ENCODE results near the gene DOCK2. TPM values are rescaled to one million over a fixed set of nuclear protein-coding genes. Genes with fewer than 3 reads are reported as not detected.

The DOCK2 gene
- total and polyA plus RNA-seq, 2 donors (not counting 3 experiments of a cell fraction or from before 2014, with no cell fraction given): 0.62 to 4.8 TPM

- CTCF ChIA-PET: interaction anchor here (2.4 kb wide), 1 partner anchor 22 kb away, joined by 8 read pairs; no protein-coding TSS in a partner anchor
- Histone ChIP-seq H3K9me3 (replicated peaks; ENCODE audit: control insufficient read depth, insufficient read depth, low read length) (no peaks in the 10 kb centered on the region), H3K4me1 (ENCODE audit: control insufficient read depth, extremely low read depth, insufficient read depth, low read length) (peaks cover 14% of the 10 kb centered on the region), H3K27ac (ENCODE audit: insufficient read depth, low read depth, low read length) (no peak overlapping the region), H3K36me3 (ENCODE audit: control insufficient read depth in 2 of 2, extremely low read depth in 1 of 2, insufficient read depth in 2 of 2, low read length in 2 of 2) (no peaks in the 10 kb centered on the region), H3K9ac (replicated peaks; ENCODE audit: extremely low read depth, insufficient read depth, low read length) (no peak overlapping the region), H3K27me3 (ENCODE audit: control insufficient read depth in 2 of 2, insufficient read depth in 2 of 2, low read length in 2 of 2) (no peaks in the 10 kb centered on the region), H3K79me2 (ENCODE audit: control insufficient read depth, insufficient read depth, low read length) (no peaks in the 10 kb centered on the region), H4K20me1 (replicated peaks; ENCODE audit: control insufficient read depth, extremely low read depth, insufficient read depth, low read length) (no peaks in the 10 kb centered on the region), H3K4me2 (ENCODE audit: insufficient read depth, low read length) (no peak overlapping the region), H3K9me1 (replicated peaks; ENCODE audit: control insufficient read depth, extremely low read depth, insufficient read depth, low read length) (no peaks in the 10 kb centered on the region), H3K4me3 (replicated peaks in 1 of 3; ENCODE audit: insufficient read depth in 1 of 3, low read depth in 1 of 3, low read length in 3 of 3) (no peak overlapping the region), H2AFZ (ENCODE audit: low read depth, low read length) (no peak overlapping the region)
- DNase-seq (ENCODE audit: low read depth, low spot score) (no peak), FAIRE-seq (no peak)
- dilution Hi-C loops (cut with MboI; ENCODE audit: extremely low pct_ligation_motif_present, low sequenced_read_pairs): no loop called here
- intact Hi-C loops (cut with micrococcal nuclease): loop anchor here (5.0 to 10.0 kb wide), 2 partner anchors 62 to 465 kb away; partner anchors contain the start of gene SPDL1
- BruUV-seq (replicated peaks): no TSS peak
- POLR2A ChIA-PET: no interaction called here
- TF ChIP-seq FOS (IDR thresholded peaks at IDR 0.05; ENCODE audit: borderline replicate concordance, insufficient read depth, low read length) (no peak), EZH2 (IDR thresholded peaks at IDR 0.05; ENCODE audit: borderline replicate concordance, low read depth, low read length, severe bottlenecking) (no peak), POLR2AphosphoS5 (IDR thresholded peaks at IDR 0.05; ENCODE audit: insufficient read depth, low read depth, low read length) (no peak), JUN (IDR thresholded peaks at IDR 0.05; ENCODE audit: borderline replicate concordance, insufficient read depth, insufficient read length, low read depth) (no peak), CTCF (IDR thresholded peaks at IDR 0.05; ENCODE audit: extremely low read depth in 1 of 2, insufficient read depth in 1 of 2, low read depth in 1 of 2, low read length in 2 of 2) (no peak), MAX (IDR thresholded peaks at IDR 0.05; ENCODE audit: insufficient read depth, insufficient read length) (no peak)
Measured at GRCh38 chr5:170049713-170050112, 412.6 kb downstream of the DOCK2 start.
